SH-SY5Y (cell line): ENCODE data around the gene PRDM10.

ENCODE experiments used
- GATA2 ChIP-seq: IDR thresholded peaks from 2 replicates; pipeline ENCODE4 v1.6.1; 2011; ENCODE audit warnings: mild to moderate bottlenecking, low read depth, low read length
- GATA3 ChIP-seq: IDR thresholded peaks from 2 replicates; pipeline ENCODE4 v1.6.1; 2011; ENCODE audit warnings: low read depth, mild to moderate bottlenecking, low read length, moderate library complexity

DNA sequence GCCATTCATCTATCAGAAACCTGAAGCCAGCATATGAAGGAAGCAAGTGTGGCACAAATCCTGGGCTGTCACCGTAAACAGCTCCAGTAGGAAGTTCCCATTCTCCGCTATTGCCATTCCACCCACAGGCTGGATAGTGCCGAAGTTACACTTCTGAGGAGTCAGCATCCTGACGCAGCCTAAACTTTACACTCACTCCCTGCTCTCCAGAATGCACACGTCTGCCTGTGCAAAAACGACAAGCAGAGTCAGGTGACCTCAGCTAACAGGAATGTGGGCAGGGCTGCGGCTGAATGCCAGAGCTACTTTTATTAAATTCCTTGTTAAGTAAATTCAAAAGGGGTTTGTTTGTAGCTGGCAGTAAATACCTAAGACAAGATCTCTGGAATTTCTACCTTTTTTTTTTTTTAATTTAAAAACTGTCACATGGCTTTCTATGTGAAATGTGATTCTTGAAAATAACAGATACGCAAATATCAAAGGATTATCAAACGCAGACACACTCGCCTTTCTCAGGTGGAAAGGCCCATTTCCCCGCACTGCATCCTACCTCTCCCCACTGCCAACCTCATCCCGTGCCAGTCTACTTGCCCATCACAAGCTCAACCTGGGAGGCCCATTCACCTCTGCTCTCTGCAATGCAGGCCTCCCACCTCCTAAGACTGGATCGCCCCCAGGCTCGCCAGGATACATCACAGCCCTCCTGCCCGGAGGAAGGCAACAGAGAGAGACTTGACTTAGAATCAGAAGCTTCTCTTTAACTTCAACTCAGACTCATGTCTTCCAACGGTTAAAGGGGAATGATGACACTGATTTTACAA, 140.7 kb downstream of the PRDM10 start:
- no peak for TF ChIP-seq GATA3
- TF ChIP-seq GATA2: no peak
